Measurements from ENCODE around the gene ENOPH1. TPM values are rescaled to one million over a fixed set of nuclear protein-coding genes. Genes with fewer than 3 reads are reported as not detected.

The ENOPH1 gene
- polyA plus RNA-seq, 1 experiment: 17.0 TPM

Small RNA genes lying within 50 kb of the gene (small RNA-seq; reads per million reads assigned to genes)
- gene RF00150 (ENCODE audit: insufficient read length, low read depth): not detected

Other genes with a start within 250 kb of the ENOPH1 start
- gene HNRNPD, start 56.6 kb upstream of the ENOPH1 start, polyA plus RNA-seq (2011; rRNA removed): 73.4 and 93.8 TPM in 2 replicates
- gene HNRNPDL, start 128 bp upstream of the ENOPH1 start, polyA plus RNA-seq (2011; rRNA removed): 191 and 275 TPM in 2 replicates
- 0.06 and 0.11 TPM in 2 replicates for gene TMEM150C, start 131.4 kb downstream of the ENOPH1 start, polyA plus RNA-seq (2011; rRNA removed)

Measured in AG04450 (cell line).